Stimulated activated naive CD8-positive, alpha-beta T cell treated with anti-CD3 and anti-CD28 coated beads, Interleukin-15, amount 100 ng/mL, for 72 hours (primary cell): ENCODE measurements around the gene KRT32.

ENCODE experiments used
- ATAC-seq: fragments of 150-1000 bp; cut with Tn5 transposase; 2 replicates; pipeline ENCODE4 v1.10.0; 2021; ENCODE audit warnings: mild to moderate bottlenecking, moderate library complexity
- DNase-seq, 2 donors: peaks; one replicate each; pipeline ENCODE4 v3.0.0; 2021 to 2022
- H3K27ac Mint-ChIP-seq, 2 donors: one replicate each; pipeline ENCODE4 v1.8.0; 2022; ENCODE audit warnings: mild to moderate bottlenecking in 2 of 2, mixed read lengths in 2 of 2, moderate library complexity in 2 of 2
- H3K27me3 Mint-ChIP-seq: one replicate; pipeline ENCODE4 v1.8.0; 2022; ENCODE audit warnings: mixed read lengths
- H3K4me1 Mint-ChIP-seq: one replicate; pipeline ENCODE4 v1.8.0; 2022; ENCODE audit warnings: mild to moderate bottlenecking, mixed read lengths
- H3K4me3 Mint-ChIP-seq, 2 donors: one replicate each; pipeline ENCODE4 v1.8.0; 2022; ENCODE audit warnings: mild to moderate bottlenecking in 2 of 2, mixed read lengths in 2 of 2, moderate library complexity in 1 of 2
- H3K9me3 Mint-ChIP-seq, 2 donors: one replicate each; pipeline ENCODE4 v1.8.0; 2022; ENCODE audit warnings: mixed read lengths in 2 of 2

Gene KRT32

DNA sequence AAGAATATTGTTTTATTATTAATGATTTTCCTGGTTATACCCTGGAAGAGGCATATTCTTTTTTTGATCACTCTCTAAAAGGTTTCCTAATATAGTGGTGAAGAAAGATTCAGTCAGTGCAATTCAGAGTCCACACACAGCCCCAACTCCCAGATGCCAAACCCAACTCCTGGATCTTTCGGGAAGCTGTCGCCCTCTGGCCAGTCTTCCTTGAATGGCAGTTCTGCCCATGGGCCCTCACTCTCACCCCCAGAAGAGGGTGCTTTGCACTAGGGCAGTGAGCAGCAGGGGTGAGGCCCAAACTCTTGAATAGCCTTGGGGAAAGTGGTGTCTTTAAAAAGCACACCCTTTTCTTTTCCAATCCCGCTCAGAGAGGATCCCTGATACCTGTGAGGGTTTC lies 11.0 kb downstream of the KRT32 start:
- Mint-ChIP-seq H3K4me3 (no peak overlapping the region), H3K9me3 (no peaks in the 10 kb centered on the region), H3K27ac (no peak overlapping the region), H3K27me3 (no peaks in the 10 kb centered on the region), H3K4me1 (no peaks in the 10 kb centered on the region)
- no peak for DNase-seq
- no peak for ATAC-seq

DNA sequence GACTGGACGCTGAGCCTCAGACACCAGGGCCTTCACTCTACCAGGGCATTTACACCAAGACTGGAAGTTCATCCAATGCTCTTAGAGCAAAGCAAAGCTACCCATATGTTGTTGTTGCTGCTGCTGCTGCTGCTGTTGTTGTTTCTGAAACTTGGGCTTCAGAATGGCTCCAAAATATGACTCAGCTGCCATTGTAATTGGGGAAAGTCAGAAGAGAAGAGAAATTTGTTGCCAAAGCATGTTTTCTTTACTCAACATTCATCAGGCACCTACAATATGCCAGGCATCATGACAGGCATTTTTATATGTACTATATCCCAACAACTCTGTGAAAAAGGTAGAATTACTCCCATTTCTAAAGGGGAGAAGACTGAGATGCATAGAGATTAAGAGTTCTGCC lies 11.9 kb downstream of the KRT32 start:
- H3K27ac Mint-ChIP-seq: no peak overlapping the region
- H3K9me3 Mint-ChIP-seq: no peaks in the 10 kb centered on the region
- H3K4me1 Mint-ChIP-seq: no peaks in the 10 kb centered on the region
- DNase-seq: no peak
- no peak overlapping the region for H3K4me3 Mint-ChIP-seq
- H3K27me3 Mint-ChIP-seq: no peaks in the 10 kb centered on the region
- no peak for ATAC-seq

DNA sequence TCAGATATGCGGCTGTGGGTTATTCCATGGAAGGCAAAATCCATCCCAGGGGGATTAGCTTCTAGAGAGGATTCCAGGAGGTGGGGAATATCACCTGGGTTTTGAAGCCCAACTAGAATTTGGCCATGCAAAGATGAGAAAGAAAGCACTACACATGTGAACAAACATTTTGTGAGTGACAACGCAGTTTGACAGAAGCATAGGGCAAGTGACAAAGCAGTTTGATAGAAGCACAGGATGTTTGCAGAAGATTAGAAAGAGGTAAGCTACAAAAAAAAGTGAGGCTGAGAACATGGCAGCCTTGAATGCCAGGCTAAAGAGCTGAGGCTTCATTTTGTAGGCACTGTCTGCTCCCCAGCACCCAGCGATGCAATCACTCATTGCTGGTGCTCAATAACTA lies 14.1 kb downstream of the KRT32 start:
- Mint-ChIP-seq H3K27ac (no peak overlapping the region), H3K9me3 (no peaks in the 10 kb centered on the region), H3K27me3 (no peaks in the 10 kb centered on the region), H3K4me1 (no peaks in the 10 kb centered on the region), H3K4me3 (no peak overlapping the region)
- no peak for DNase-seq
- ATAC-seq: no peak

DNA sequence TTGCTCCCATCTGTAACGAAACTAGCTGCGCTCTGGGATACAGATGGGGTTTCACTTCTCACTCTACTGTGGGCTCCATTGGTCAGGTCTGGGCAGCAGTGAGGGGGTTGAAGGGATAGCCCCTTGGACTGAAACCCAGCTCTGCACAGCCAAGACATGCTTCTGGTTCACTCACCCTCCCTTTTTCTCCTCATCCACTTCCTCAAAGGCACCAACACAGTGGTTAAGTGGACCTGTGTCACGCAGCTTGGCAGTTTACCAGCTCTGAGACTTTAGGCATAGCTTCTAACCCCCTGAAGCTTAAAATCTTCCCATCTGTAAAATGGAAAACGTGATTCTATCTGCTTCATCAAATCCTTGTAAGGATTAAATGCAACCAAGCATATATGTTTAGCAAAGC lies 14.9 kb downstream of the KRT32 start:
- Mint-ChIP-seq H3K4me3 (no peak overlapping the region), H3K27ac (no peak overlapping the region), H3K4me1 (no peaks in the 10 kb centered on the region), H3K27me3 (no peaks in the 10 kb centered on the region), H3K9me3 (no peaks in the 10 kb centered on the region)
- no peak for ATAC-seq
- no peak for DNase-seq

DNA sequence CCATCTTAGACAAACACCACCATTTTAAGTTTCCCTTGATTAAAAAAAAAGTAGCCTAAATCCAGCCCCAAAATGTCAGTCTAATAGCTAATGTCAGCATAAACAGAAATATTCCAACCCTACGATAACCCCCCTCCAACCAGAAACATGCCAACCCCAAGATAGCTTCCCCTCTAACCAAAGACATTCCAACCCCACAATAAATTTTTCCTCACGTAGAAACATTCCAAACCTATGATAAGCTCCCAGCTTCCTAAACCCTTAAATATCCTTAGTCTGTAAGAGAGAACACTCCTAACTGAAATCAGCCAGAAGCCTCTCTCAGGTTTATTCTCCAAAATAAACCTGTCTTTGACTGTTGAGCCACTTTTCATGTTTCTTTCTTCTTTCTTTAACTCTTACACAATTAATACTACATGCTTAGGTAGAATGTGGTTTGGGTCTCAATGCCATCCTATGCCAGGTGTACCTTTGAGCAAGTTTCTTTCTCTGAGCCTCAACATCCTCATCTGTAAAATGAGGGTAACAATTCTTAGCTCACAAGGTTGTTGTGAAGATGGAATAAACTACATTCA lies 15.9 kb downstream of the KRT32 start:
- no peaks in the 10 kb centered on the region for H3K4me1 Mint-ChIP-seq
- no peak for ATAC-seq
- DNase-seq: no peak
- H3K27me3 Mint-ChIP-seq: no peaks in the 10 kb centered on the region
- H3K9me3 Mint-ChIP-seq: no peaks in the 10 kb centered on the region
- no peak overlapping the region for H3K27ac Mint-ChIP-seq
- H3K4me3 Mint-ChIP-seq: no peak overlapping the region

DNA sequence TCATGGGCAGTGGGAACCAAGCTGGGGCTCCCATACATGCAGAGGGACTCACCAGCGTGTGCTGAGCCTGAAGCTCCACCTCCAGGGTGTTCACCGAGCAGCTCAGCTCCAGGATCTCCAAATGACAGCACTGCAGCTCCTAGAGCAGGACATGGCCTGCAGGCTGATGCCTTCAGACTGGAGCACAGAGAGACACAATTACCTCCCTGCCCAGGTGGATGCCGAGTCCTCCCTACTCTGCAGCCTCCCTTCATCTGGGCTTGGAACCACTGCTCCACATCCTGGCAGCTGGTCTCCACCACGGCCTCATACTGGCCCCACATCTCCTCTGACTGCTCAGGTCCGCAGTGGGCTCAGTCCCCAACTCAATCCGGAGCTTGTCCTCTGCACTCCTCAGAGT lies 18.2 kb downstream of the KRT32 start:
- DNase-seq (no peak), ATAC-seq (no peak)
- no peak overlapping the region for H3K4me3 Mint-ChIP-seq
- peak overlapping the region in 1 of 2 donors; percentile 88 for H3K27ac Mint-ChIP-seq
- H3K4me1 Mint-ChIP-seq: no peaks in the 10 kb centered on the region
- H3K9me3 Mint-ChIP-seq: no peaks in the 10 kb centered on the region
- no peaks in the 10 kb centered on the region for H3K27me3 Mint-ChIP-seq

DNA sequence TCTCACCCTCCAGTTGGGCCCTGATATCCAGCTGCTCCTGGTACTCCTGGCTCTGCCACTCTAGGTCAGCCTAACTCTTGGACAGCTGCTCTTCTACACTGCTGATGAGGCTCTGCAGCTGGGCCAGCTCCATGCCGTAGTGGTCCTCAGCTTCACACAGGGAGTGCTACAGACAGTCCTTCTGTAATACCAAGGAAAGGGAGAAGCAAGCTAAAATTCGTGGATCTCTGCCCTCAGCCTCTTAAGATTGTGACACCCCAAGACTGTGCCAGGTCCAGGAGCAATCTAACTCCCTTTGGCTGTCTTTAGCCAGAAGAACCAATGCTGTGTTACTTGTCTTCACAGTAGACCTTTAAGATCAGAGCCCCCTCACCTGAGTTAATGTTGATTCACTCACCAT lies 18.7 kb downstream of the KRT32 start:
- no peak overlapping the region for H3K27ac Mint-ChIP-seq
- ATAC-seq: no peak
- H3K9me3 Mint-ChIP-seq: no peaks in the 10 kb centered on the region
- H3K4me1 Mint-ChIP-seq: no peaks in the 10 kb centered on the region
- no peak for DNase-seq
- H3K4me3 Mint-ChIP-seq: no peak overlapping the region
- H3K27me3 Mint-ChIP-seq: peaks cover 1% of the 10 kb centered on the region

DNA sequence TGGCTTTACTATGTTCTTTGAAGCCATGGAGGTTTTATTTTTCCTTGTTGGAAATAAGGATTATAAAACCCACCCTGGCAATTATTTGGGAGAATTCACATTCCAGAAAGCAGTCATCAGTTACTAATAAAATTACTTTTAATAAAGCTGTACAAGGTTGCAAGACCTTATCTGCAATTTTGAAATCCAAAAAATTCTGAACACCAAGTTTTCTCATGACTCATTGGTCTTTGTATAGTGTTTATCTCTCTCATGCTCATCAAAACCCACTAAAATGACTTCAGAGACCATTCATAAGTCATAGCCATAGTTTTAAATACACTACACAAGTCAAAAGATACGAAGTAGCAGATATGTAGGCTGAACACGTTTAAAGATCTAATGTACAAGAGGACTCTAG lies 20.4 kb downstream of the KRT32 start:
- H3K4me3 Mint-ChIP-seq: no peak overlapping the region
- DNase-seq: no peak
- H3K27ac Mint-ChIP-seq: no peak overlapping the region
- no peak for ATAC-seq
- H3K4me1 Mint-ChIP-seq: no peaks in the 10 kb centered on the region
- H3K9me3 Mint-ChIP-seq: no peaks in the 10 kb centered on the region
- peaks cover 10% of the 10 kb centered on the region for H3K27me3 Mint-ChIP-seq

DNA sequence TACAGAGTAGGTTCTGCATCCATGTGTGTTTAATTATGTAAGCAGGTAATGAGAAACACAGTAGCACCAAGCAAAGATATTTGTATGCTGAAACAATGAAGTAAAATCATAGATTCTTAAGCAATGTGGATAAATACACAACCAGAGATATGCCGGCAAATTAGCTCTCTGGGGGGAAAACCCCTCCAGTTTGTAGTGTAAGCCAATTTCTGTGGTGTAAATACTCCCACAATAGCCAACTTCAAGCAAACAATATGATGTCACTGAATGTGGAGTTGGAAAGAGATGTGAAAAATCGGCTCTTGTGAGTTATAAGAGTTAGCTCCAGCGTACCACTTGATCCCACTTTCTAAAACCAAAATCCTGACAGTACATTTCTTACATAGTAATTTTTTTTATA lies 22.5 kb downstream of the KRT32 start:
- Mint-ChIP-seq H3K27ac (peak overlapping the region in 1 of 2 donors; percentile 55), H3K27me3 (peaks cover 10% of the 10 kb centered on the region), H3K9me3 (peaks cover 0 to 5% of the 10 kb centered on the region in 2 donors), H3K4me1 (no peaks in the 10 kb centered on the region), H3K4me3 (no peak overlapping the region)
- no peak for DNase-seq
- no peak for ATAC-seq

DNA sequence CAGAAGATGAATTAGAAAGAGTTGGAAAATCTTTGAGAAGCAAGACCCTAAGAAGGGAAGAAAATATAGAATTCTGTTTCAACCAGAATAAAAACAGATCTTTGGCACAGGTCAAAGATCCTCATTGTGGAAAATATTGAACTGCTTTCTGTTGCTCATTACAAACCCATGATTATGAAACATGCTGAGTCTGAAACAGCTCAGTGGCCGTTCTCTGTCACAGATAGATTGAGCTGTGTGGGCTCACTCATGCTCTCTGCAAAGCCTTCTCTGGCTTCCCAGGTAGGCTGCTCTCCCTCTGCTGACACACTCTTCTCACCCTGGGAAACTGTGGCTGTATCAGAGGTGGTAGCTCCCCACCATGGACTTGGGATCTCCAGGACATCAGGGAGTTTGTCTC lies 23.0 kb downstream of the KRT32 start:
- ATAC-seq (no peak), DNase-seq (no peak)
- H3K27me3 Mint-ChIP-seq: peaks cover 10% of the 10 kb centered on the region
- H3K4me1 Mint-ChIP-seq: no peaks in the 10 kb centered on the region
- no peak overlapping the region for H3K4me3 Mint-ChIP-seq
- peaks cover 0 to 5% of the 10 kb centered on the region in 2 donors for H3K9me3 Mint-ChIP-seq
- H3K27ac Mint-ChIP-seq: peak overlapping the region in 1 of 2 donors; percentile 55

DNA sequence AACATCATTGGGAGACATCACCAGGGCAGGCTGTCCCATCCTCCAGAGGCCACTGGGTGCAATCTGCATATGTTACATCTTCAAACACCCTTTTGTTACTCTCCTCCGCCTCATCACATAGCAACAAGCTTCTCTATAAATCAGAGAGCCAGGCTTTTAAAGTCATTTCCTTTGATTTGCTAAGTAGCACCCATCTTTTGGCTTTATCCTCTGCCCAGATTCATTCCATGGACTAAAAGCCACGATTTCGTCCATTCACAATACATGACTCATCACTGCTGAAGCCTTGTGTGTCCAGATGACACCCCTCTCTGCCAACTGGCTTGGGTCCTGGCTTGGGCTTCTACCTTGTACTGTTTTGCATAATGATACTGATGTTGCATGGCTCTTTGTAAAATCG lies 24.4 kb downstream of the KRT32 start:
- no peak for DNase-seq
- Mint-ChIP-seq H3K27me3 (peaks cover 10% of the 10 kb centered on the region), H3K27ac (no peak overlapping the region), H3K9me3 (peaks cover 0 to 5% of the 10 kb centered on the region in 2 donors), H3K4me1 (no peaks in the 10 kb centered on the region), H3K4me3 (no peak overlapping the region)
- ATAC-seq: no peak

DNA sequence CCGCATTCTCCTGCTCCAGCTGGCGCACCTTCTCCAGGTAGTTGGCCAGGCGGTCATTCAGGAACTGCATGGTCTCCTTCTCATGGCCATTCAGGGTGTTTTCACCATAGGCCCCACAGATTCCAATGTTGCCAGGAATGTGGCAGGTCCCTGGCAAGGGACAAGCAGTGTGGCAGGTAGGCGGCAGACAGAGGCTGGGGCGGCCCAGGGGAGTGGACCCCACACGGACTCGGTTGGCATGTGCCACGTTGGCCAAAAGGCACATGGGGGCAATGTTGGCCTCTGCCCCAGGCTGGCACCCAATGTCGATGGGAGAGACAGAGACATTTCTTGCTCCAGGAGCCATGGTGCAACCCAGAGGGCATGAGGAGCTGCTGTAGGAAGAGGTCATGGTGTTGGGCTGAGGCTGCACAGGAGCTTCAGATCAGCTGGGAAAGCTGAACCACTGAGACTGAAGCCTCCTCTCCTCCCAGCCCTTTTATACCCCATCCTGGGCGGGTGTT lies 26.6 kb downstream of the KRT32 start, which contains the start of gene KRT38:
Gene KRT38 (minus strand): TSS at position 453 of the 503 bp plus-strand sequence. CDS start 62 bp downstream, at position 391.
- Mint-ChIP-seq H3K27me3 (peaks cover 10% of the 10 kb centered on the region), H3K4me3 (no peak within 1 kb of the TSS), H3K9me3 (peaks cover 0 to 5% of the 10 kb centered on the region in 2 donors), H3K27ac (no peak within 1 kb of the TSS), H3K4me1 (no peaks in the 10 kb centered on the region)
- DNase-seq (no peak), ATAC-seq (no peak)

DNA sequence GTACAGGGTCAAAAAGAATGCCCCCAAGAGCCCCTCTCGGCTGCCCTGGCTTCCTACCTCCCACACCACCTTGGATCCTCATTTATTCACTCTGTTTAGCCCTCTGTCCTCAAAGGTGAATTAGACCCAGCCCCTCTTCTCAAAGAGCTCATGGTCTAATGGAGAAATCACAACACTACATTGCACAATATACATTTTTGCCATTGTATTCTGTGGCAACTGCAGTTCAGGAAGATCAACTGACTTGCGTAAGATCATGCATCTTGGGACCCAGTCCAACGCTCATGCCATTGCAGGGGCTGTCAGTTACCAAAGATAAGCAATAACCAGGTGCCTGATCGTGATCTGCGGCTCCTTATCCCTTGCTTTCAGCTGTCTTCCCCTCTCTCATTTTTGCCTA lies 27.8 kb downstream of the KRT32 start:
- H3K27ac Mint-ChIP-seq: peak overlapping the region in 1 of 2 donors; percentile 28
- no peaks in the 10 kb centered on the region for H3K4me1 Mint-ChIP-seq
- H3K4me3 Mint-ChIP-seq: no peak overlapping the region
- H3K9me3 Mint-ChIP-seq: peaks cover 0 to 5% of the 10 kb centered on the region in 2 donors
- H3K27me3 Mint-ChIP-seq: peaks cover 10% of the 10 kb centered on the region
- DNase-seq (no peak), ATAC-seq (no peak)

DNA sequence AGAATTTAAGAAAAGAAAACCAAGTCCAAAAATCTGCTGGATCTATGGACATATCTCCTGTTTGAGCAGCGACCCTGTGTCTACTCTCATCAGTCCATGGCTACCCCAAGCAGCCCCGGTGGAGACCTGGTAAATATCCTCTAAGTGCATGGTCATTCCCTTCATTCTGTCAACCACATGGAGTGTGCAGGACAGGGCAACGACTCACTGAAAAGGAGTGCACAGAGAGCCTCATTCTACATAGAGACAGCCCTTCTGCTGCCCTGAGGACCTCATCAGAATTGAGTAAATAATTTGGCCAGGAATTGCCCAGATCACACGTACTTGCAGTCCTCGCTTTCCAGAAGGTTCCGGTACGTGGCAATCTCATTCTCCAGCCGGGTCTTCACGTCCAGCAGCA lies 29.4 kb downstream of the KRT32 start:
- H3K4me3 Mint-ChIP-seq: no peak overlapping the region
- peaks cover 1% of the 10 kb centered on the region for H3K27me3 Mint-ChIP-seq
- peaks cover 0 to 5% of the 10 kb centered on the region in 2 donors for H3K9me3 Mint-ChIP-seq
- H3K4me1 Mint-ChIP-seq: no peaks in the 10 kb centered on the region
- no peak overlapping the region for H3K27ac Mint-ChIP-seq
- DNase-seq: no peak
- no peak for ATAC-seq

DNA sequence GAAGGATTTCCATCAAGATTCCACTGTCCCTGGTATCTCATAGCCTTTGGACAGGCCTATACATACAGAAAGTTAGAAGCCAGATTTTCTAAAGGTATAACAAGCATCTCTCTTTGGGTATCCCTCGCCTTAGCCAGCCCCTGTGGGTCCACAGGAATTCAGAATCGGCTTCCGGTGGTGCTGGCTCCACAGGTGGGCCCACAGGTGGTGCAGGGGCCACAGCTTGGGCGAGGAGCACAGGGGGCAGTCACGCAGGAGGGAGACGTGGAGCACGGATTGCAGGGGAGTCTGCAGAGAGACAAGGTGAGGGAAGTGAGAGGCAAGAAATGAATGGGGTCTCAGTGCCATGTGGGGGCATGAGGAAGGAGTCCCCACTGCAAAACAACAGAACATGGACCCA lies 29.9 kb downstream of the KRT32 start:
- ATAC-seq: no peak
- H3K4me1 Mint-ChIP-seq: no peaks in the 10 kb centered on the region
- no peak overlapping the region for H3K27ac Mint-ChIP-seq
- no peak for DNase-seq
- H3K4me3 Mint-ChIP-seq: no peak overlapping the region
- H3K27me3 Mint-ChIP-seq: no peaks in the 10 kb centered on the region
- peaks cover 0 to 5% of the 10 kb centered on the region in 2 donors for H3K9me3 Mint-ChIP-seq

DNA sequence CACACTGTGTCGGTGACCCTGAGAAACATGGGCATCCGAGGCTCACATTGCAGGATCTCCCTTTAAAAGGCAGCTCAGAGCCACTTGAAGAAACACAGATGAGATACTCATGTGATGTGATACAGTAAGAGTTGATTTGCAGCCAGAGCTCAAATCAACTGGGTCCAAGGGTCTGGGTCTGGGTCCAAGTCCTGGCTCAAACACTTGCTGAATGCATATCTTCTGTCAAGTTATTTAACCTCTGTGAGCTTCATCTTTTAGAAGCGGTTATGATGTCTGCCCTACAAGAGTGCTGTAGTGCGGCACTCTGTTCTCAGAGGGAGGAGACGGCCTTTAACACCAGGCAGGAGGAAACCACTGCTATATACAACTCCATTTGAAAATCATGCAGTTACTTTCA lies 32.8 kb downstream of the KRT32 start:
- H3K9me3 Mint-ChIP-seq: no peaks in the 10 kb centered on the region
- DNase-seq (no peak), ATAC-seq (no peak)
- no peaks in the 10 kb centered on the region for H3K4me1 Mint-ChIP-seq
- no peaks in the 10 kb centered on the region for H3K27me3 Mint-ChIP-seq
- H3K4me3 Mint-ChIP-seq: no peak overlapping the region
- H3K27ac Mint-ChIP-seq: no peak overlapping the region

DNA sequence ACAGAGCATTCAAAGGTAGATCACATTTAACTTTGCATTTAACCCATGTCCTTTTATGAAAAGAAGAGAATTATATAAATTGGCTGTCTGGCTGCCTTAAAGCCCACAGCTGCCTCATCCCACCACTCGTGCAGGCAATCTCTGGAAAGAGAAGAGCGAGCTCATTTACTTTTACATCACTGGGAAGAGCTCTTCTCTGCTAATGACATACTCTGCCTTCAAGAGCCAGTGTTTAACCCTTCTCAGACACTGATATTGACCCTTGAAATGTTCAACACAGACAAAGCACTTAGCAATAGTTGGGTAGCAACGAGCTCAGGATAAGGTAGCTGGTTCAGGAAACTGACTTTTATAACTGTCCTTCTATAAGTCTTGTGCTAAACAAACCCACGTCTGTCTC lies 33.2 kb downstream of the KRT32 start:
- no peaks in the 10 kb centered on the region for H3K27me3 Mint-ChIP-seq
- no peak overlapping the region for H3K4me3 Mint-ChIP-seq
- H3K9me3 Mint-ChIP-seq: no peaks in the 10 kb centered on the region
- ATAC-seq (no peak), DNase-seq (no peak)
- no peak overlapping the region for H3K27ac Mint-ChIP-seq
- H3K4me1 Mint-ChIP-seq: no peaks in the 10 kb centered on the region
